Activated naive CD4-positive, alpha-beta T cell treated with anti-CD3 and anti-CD28 coated beads, Interleukin-2, amount 10 ng/mL, durations not matched to agents 7 days and 5 days (primary cell): ENCODE measurements around the gene CEP43.
"Not testable (repeated sequence)": the region's sequence is repeated elsewhere in the genome, so short reads cannot be mapped to it uniquely, and the experiment has no call there.

Source experiments
- CTCF ChIA-PET: fragments of 350-600 bp; sonication (Branson Sonifier 250); formaldehyde crosslinking; loops from one replicate; lab custom pipeline; 2021; ENCODE audit warnings: antibody characterized with exemption; lab: Charles Lee
- DNase-seq: peaks from one replicate; pipeline ENCODE4 v3.0.0-alpha.2; 2020
- H3K27ac Mint-ChIP-seq: one replicate; pipeline ENCODE4 v1.8.0; 2021; ENCODE audit warnings: mild to moderate bottlenecking, moderate library complexity, mixed read lengths
- H3K27me3 Mint-ChIP-seq: one replicate; pipeline ENCODE4 v1.8.0; 2021; ENCODE audit warnings: mild to moderate bottlenecking, mixed read lengths
- H3K36me3 Mint-ChIP-seq: one replicate; pipeline ENCODE4 v1.8.0; 2021; ENCODE audit warnings: mixed read lengths
- H3K4me1 Mint-ChIP-seq: one replicate; pipeline ENCODE4 v1.8.0; 2021; ENCODE audit warnings: mixed read lengths
- H3K4me3 Mint-ChIP-seq: one replicate; pipeline ENCODE4 v1.8.0; 2021; ENCODE audit warnings: mild to moderate bottlenecking, moderate library complexity, mixed read lengths
- H3K9me3 Mint-ChIP-seq: one replicate; pipeline ENCODE4 v1.8.0; 2021; ENCODE audit warnings: mixed read lengths

The CEP43 gene, protein sequence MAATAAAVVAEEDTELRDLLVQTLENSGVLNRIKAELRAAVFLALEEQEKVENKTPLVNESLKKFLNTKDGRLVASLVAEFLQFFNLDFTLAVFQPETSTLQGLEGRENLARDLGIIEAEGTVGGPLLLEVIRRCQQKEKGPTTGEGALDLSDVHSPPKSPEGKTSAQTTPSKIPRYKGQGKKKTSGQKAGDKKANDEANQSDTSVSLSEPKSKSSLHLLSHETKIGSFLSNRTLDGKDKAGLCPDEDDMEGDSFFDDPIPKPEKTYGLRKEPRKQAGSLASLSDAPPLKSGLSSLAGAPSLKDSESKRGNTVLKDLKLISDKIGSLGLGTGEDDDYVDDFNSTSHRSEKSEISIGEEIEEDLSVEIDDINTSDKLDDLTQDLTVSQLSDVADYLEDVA

DNA sequence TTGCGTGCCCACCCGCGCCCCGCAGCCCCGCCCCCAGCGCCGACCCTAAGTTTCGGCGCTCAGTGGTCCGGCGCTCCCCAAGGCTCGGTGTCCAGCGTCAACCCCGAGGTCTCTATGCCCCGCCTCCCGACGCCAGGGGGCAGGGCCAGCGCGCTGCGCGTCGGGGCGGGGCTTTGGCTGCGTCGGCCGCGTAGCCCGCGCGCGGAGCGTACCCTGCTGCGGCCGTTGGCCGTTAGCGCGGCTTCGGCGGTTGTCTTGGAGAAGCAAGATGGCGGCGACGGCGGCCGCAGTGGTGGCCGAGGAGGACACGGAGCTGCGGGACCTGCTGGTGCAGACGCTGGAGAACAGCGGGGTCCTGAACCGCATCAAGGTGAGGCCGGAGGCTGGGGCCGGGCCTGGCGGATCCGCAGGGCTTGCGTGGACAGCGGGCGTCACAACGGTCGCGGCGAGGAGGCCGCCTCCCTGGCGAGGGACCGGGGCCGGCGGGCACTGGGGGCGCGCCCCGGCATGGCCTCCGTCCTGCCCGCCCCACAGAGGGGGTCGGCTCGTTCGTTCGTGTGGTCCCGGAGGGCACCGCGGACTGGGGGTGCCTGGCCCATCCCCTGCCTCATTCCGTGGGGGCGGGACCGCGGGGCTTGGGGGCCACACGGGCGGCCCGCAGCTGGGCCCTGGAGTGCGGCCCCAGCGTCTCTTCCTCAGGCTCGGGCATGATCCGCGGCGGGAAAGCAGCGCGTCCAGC lies at the start of gene CEP43:
TSS of gene CEP43 (plus strand) at position 253 of the 739 bp plus-strand sequence. CDS start at position 269, 16 bp downstream.
- H3K4me3 Mint-ChIP-seq = peak within 1 kb of the TSS; percentile 89
- CTCF ChIA-PET = interaction anchor here (0.8 to 1.6 kb wide), 6 partner anchors 10 to 225 kb away, joined by 3 to 9 read pairs (median 5); no protein-coding TSS in a partner anchor
- H3K9me3 Mint-ChIP-seq = no peaks in the 10 kb centered on the region
- H3K27ac Mint-ChIP-seq = peak within 1 kb of the TSS; percentile 85
- H3K36me3 Mint-ChIP-seq = peaks cover 34% of the 10 kb centered on the region
- H3K4me1 Mint-ChIP-seq = peaks cover 38% of the 10 kb centered on the region
- H3K27me3 Mint-ChIP-seq = no peaks in the 10 kb centered on the region
- peak; percentile 91 for DNase-seq

GRCh38 chr6:166949528-166950442 lies 49.4 kb upstream of the CEP43 start:
- no peaks in the 10 kb centered on the region for H3K9me3 Mint-ChIP-seq
- H3K4me1 Mint-ChIP-seq = peaks cover 66% of the 10 kb centered on the region
- H3K27ac Mint-ChIP-seq = peak overlapping the region; percentile 98
- DNase-seq = peak; percentile 33
- H3K36me3 Mint-ChIP-seq = peaks cover 64% of the 10 kb centered on the region
- CTCF ChIA-PET = interaction anchor here (3.5 to 5.4 kb wide), 2 partner anchors 40 to 162 kb away, joined by 11 to 53 read pairs; no protein-coding TSS in a partner anchor
- peak overlapping the region; percentile 63 for H3K4me3 Mint-ChIP-seq
- no peaks in the 10 kb centered on the region for H3K27me3 Mint-ChIP-seq

GRCh38 chr6:166950443-166950821 lies 48.8 kb upstream of the CEP43 start:
- Mint-ChIP-seq H3K4me1 (peaks cover 70% of the 10 kb centered on the region), H3K36me3 (peaks cover 65% of the 10 kb centered on the region), H3K9me3 (no peaks in the 10 kb centered on the region), H3K27me3 (peaks cover 4% of the 10 kb centered on the region), H3K4me3 (peak overlapping the region; percentile 63), H3K27ac (peak overlapping the region; percentile 98)
- CTCF ChIA-PET = interaction anchor here (3.5 to 5.4 kb wide), 2 partner anchors 39 to 163 kb away, joined by 11 to 53 read pairs; no protein-coding TSS in a partner anchor
- DNase-seq = peak; percentile 38

GRCh38 chr6:166950892-166951669 lies 48.1 kb upstream of the CEP43 start:
- CTCF ChIA-PET = interaction anchor here (0.6 to 5.4 kb wide), 13 partner anchors 8 to 165 kb away, joined by 3 to 53 read pairs (median 4); no protein-coding TSS in a partner anchor
- peaks cover 71% of the 10 kb centered on the region for H3K4me1 Mint-ChIP-seq

DNA sequence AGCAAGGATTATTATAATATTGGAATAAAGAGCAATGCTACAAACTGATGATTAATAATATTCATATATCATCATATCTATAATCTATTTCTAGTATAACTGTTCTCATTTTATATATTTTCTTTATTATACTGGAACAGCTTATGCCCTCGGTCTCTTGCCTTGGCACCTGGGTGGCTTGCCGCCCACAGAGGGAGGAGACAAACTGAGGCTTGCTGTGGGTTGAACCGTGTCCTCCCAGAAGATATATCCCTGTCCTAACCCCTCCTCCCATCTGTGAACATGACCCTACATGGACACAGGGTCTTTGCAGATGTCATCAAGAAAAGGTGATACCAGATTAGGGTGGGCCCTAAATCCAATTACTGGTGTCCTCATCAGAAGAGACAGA lies 47.5 kb upstream of the CEP43 start:
- Mint-ChIP-seq H3K4me3 (peak overlapping the region; percentile 63), H3K4me1 (peaks cover 71% of the 10 kb centered on the region), H3K27ac (peak overlapping the region; percentile 98), H3K9me3 (no peaks in the 10 kb centered on the region), H3K27me3 (peaks cover 6% of the 10 kb centered on the region), H3K36me3 (peaks cover 56% of the 10 kb centered on the region)
- CTCF ChIA-PET = interaction anchor here (0.6 to 5.4 kb wide), 11 partner anchors 8 to 166 kb away, joined by 3 to 53 read pairs (median 4); no protein-coding TSS in a partner anchor
- no peak for DNase-seq

More at GRCh38 chr6:166950892-166951669, 48.1 kb upstream of the CEP43 start:
- H3K27me3 Mint-ChIP-seq, H3K9me3 Mint-ChIP-seq: not testable (repeated sequence)
- peak overlapping the region; percentile 98 for H3K27ac Mint-ChIP-seq
- peak; percentile 86 for DNase-seq
- peaks cover 61% of the 10 kb centered on the region for H3K36me3 Mint-ChIP-seq
- peak overlapping the region; percentile 63 for H3K4me3 Mint-ChIP-seq

DNA sequence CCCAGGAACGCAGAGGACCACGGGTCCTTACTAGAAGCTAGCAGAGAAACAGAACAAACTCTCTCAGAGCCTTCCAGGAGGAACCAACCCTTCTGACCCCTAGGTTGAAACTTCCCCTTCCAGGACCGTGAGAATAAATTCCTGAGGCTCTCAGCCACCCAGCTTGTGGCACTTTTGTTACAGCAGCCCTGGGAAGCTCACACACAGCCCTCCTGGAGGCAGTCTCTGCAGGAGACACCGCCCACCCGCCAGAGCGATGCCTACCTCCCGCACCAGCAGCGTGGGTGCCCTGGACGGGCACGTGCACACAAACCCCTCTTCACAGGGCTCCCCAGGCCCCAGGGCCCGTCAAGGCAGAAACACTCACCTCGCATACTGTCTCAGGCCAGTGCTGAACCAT lies 47.1 kb upstream of the CEP43 start:
- Mint-ChIP-seq H3K27me3 (peaks cover 6% of the 10 kb centered on the region), H3K9me3 (no peaks in the 10 kb centered on the region), H3K4me1 (peaks cover 71% of the 10 kb centered on the region), H3K36me3 (peaks cover 52% of the 10 kb centered on the region), H3K4me3 (peak overlapping the region; percentile 55), H3K27ac (peak overlapping the region; percentile 98)
- CTCF ChIA-PET = interaction anchor here (0.7 to 5.4 kb wide), 10 partner anchors 8 to 166 kb away, joined by 3 to 53 read pairs (median 4); no protein-coding TSS in a partner anchor
- no peak for DNase-seq

- no peaks in the 10 kb centered on the region for H3K9me3 Mint-ChIP-seq
- CTCF ChIA-PET = interaction anchor here (0.9 to 5.4 kb wide), 11 partner anchors 9 to 178 kb away, joined by 3 to 53 read pairs (median 4); partner anchors contain the start of gene CEP43
- peaks cover 6% of the 10 kb centered on the region for H3K27me3 Mint-ChIP-seq
- H3K36me3 Mint-ChIP-seq = peaks cover 45% of the 10 kb centered on the region
- peak; percentile 56 for DNase-seq
- H3K4me3 Mint-ChIP-seq = peak overlapping the region; percentile 55
- peak overlapping the region; percentile 98 for H3K27ac Mint-ChIP-seq
- peaks cover 73% of the 10 kb centered on the region for H3K4me1 Mint-ChIP-seq
Measured at GRCh38 chr6:166952567-166953486, 46.4 kb upstream of the CEP43 start.

DNA sequence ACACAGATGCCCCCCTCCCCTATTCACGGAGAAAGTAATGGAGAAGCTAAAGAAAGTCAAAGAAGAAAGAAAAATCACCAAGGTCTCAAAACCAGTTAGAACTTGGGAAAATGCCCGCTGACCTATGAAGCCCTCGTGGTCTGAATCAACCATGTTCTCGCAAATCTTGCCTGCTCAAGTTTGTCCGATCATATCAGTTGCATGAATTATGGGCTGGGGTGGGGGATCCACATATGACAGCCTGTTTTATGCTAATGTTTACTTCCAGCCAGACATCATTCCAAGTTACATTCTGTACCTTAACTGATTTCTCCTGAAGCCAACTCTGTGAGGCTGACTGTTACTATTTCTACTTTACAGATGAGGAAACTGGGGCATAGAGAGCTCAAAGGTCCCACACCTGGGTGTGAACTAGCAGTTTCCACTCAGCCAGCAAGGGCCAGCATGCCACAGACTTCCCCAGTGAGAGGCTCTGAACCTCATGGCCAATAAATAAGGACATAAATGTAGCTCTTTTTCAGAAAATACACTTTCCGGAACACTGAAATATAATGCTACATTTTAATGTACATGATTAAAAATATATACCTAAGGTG lies 45.0 kb upstream of the CEP43 start:
- H3K27ac Mint-ChIP-seq = peak overlapping the region; percentile 98
- no peaks in the 10 kb centered on the region for H3K9me3 Mint-ChIP-seq
- peaks cover 42% of the 10 kb centered on the region for H3K36me3 Mint-ChIP-seq
- peak overlapping the region; percentile 86 for H3K4me3 Mint-ChIP-seq
- no peak for DNase-seq
- CTCF ChIA-PET = interaction anchor here (1.1 to 5.4 kb wide), 4 partner anchors 10 to 179 kb away, joined by 4 to 53 read pairs (median 6); no protein-coding TSS in a partner anchor
- H3K27me3 Mint-ChIP-seq = peaks cover 6% of the 10 kb centered on the region
- H3K4me1 Mint-ChIP-seq = peaks cover 83% of the 10 kb centered on the region

DNA sequence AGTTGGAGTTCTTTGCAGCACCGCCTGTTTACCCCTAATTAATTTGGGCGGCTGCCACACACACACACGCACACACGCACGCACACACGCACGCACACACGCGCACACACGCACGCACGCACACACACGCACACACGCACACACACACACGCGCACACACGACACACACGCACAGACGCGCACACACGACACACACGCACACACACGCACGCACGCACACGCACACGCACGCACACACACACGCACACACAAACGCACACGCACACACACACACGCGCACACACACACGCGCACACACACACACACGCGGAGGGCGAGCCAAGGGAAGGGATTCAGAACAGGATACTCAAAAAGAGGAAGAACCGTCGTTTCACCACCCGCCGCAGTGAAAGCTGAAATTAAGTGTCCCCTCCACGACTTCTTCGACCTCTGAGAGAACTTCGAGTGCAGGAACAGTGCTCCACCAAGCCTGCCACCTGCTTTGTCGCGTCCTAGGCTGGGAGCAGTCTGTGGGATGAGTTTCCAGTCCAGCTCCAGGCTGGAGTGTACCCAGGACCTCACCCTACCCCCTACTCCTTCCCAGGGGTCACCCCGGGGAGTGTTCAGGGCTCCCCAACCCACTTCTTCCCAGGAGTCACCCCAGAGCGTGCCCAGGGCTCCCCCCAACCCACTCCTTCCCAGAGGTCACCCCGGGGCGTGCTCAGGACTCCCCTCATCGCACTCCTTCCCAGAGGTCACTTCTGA lies 43.9 kb upstream of the CEP43 start:
- peaks cover 84% of the 10 kb centered on the region for H3K4me1 Mint-ChIP-seq
- peaks cover 36% of the 10 kb centered on the region for H3K36me3 Mint-ChIP-seq
- H3K4me3 Mint-ChIP-seq = peak overlapping the region; percentile 86
- peak; percentile 53 for DNase-seq
- CTCF ChIA-PET = interaction anchor here (0.8 to 5.4 kb wide), 2 partner anchors 31 to 34 kb away, joined by 3 to 53 read pairs; no protein-coding TSS in a partner anchor
- H3K9me3 Mint-ChIP-seq = no peaks in the 10 kb centered on the region
- H3K27ac Mint-ChIP-seq = peak overlapping the region; percentile 98
- H3K27me3 Mint-ChIP-seq = peaks cover 6% of the 10 kb centered on the region

- H3K27ac Mint-ChIP-seq = peak overlapping the region; percentile 98
- peaks cover 83% of the 10 kb centered on the region for H3K4me1 Mint-ChIP-seq
- peaks cover 29% of the 10 kb centered on the region for H3K36me3 Mint-ChIP-seq
- H3K4me3 Mint-ChIP-seq = peak overlapping the region; percentile 86
- DNase-seq = no peak
- no peaks in the 10 kb centered on the region for H3K9me3 Mint-ChIP-seq
- CTCF ChIA-PET = interaction anchor here (0.8 to 0.9 kb wide), 2 partner anchors 30 to 34 kb away, joined by 3 to 10 read pairs; no protein-coding TSS in a partner anchor
- peaks cover 6% of the 10 kb centered on the region for H3K27me3 Mint-ChIP-seq
Measured at GRCh38 chr6:166955865-166956443, 43.2 kb upstream of the CEP43 start.
